Activated T-cell treated with anti-CD3 and anti-CD28 coated beads for 1 hour (primary cell): Measurements from ENCODE around the gene FAM184B.
"Not testable (repeated sequence)": the region's sequence is repeated elsewhere in the genome, so short reads cannot be mapped to it uniquely, and the experiment has no call there.

ENCODE experiments used
- DNase-seq: peaks from one replicate; pipeline ENCODE4 v3.0.0-alpha.2; 2020; ENCODE audit warnings: low read depth

Gene FAM184B

GRCh38 chr4:17718471-17718870 lies 63.0 kb downstream of the FAM184B start:
- DNase-seq = no peak

- DNase-seq = no peak
Observed at GRCh38 chr4:17717301-17717700, 64.1 kb downstream of the FAM184B start.

- no peak for DNase-seq
Observed at GRCh38 chr4:17715511-17715910, 65.9 kb downstream of the FAM184B start.

- no peak for DNase-seq
Observed at GRCh38 chr4:17713779-17714178, 67.6 kb downstream of the FAM184B start.

- no peak for DNase-seq
Observed at GRCh38 chr4:17712166-17712565, 69.3 kb downstream of the FAM184B start.

- DNase-seq = not testable (repeated sequence)
Observed at GRCh38 chr4:17711206-17711605, 70.2 kb downstream of the FAM184B start.

- DNase-seq = no peak
Observed at GRCh38 chr4:17709763-17710068, 71.7 kb downstream of the FAM184B start.

- DNase-seq = no peak
Observed at GRCh38 chr4:17708992-17709762, 72.2 kb downstream of the FAM184B start.

GRCh38 chr4:17707671-17708070 lies 73.8 kb downstream of the FAM184B start:
- DNase-seq = no peak

- no peak for DNase-seq
Observed at GRCh38 chr4:17705107-17705506, 76.3 kb downstream of the FAM184B start.

GRCh38 chr4:17704020-17704650 lies 77.3 kb downstream of the FAM184B start:
- no peak for DNase-seq

GRCh38 chr4:17702641-17703040 lies 78.8 kb downstream of the FAM184B start:
- no peak for DNase-seq

- DNase-seq = no peak
Observed at GRCh38 chr4:17701882-17702281, 79.5 kb downstream of the FAM184B start.

GRCh38 chr4:17701138-17701839 lies 80.1 kb downstream of the FAM184B start:
- no peak for DNase-seq

- no peak for DNase-seq
Observed at GRCh38 chr4:17699380-17699779, 82.0 kb downstream of the FAM184B start.

- DNase-seq = no peak
Observed at GRCh38 chr4:17698116-17698515, 83.3 kb downstream of the FAM184B start.

- DNase-seq = no peak
Observed at GRCh38 chr4:17695341-17695740, 86.1 kb downstream of the FAM184B start.

GRCh38 chr4:17694552-17694951 lies 86.9 kb downstream of the FAM184B start:
- DNase-seq = no peak

- DNase-seq = no peak
Observed at GRCh38 chr4:17690898-17691297, 90.5 kb downstream of the FAM184B start.

GRCh38 chr4:17690135-17690534 lies 91.3 kb downstream of the FAM184B start:
- DNase-seq = no peak

- no peak for DNase-seq
Observed at GRCh38 chr4:17688011-17688441, 93.4 kb downstream of the FAM184B start.

- DNase-seq = no peak
Observed at GRCh38 chr4:17687237-17687857, 94.1 kb downstream of the FAM184B start.

GRCh38 chr4:17684648-17685047 lies 96.8 kb downstream of the FAM184B start:
- not testable (repeated sequence) for DNase-seq
